ENCODE measurements around the gene NMRAL1.

NMRAL1 gene

GRCh38 chr16:4474192-4474961 is at the start of gene NMRAL1:
NMRAL1 (minus strand) TSS chr16:4474625; CDS start chr16:4474132, 493 bp downstream.
- TF ChIP-seq, protein P1, sequence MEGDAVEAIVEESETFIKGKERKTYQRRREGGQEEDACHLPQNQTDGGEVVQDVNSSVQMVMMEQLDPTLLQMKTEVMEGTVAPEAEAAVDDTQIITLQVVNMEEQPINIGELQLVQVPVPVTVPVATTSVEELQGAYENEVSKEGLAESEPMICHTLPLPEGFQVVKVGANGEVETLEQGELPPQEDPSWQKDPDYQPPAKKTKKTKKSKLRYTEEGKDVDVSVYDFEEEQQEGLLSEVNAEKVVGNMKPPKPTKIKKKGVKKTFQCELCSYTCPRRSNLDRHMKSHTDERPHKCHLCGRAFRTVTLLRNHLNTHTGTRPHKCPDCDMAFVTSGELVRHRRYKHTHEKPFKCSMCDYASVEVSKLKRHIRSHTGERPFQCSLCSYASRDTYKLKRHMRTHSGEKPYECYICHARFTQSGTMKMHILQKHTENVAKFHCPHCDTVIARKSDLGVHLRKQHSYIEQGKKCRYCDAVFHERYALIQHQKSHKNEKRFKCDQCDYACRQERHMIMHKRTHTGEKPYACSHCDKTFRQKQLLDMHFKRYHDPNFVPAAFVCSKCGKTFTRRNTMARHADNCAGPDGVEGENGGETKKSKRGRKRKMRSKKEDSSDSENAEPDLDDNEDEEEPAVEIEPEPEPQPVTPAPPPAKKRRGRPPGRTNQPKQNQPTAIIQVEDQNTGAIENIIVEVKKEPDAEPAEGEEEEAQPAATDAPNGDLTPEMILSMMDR (IDR thresholded peaks at IDR 0.05; ENCODE audit: low read depth, low read length) = no peak
- peak; percentile 59 for DNase-seq (ENCODE audit: extremely low read depth, low read depth)

- TF ChIP-seq, protein P1 (IDR thresholded peaks at IDR 0.05; ENCODE audit: low read depth, low read length) = no peak
- DNase-seq (ENCODE audit: extremely low read depth, low read depth) = no peak
These were observed 49.3 kb upstream of the NMRAL1 start for GRCh38 chr16:4523686-4524085.

DNA sequence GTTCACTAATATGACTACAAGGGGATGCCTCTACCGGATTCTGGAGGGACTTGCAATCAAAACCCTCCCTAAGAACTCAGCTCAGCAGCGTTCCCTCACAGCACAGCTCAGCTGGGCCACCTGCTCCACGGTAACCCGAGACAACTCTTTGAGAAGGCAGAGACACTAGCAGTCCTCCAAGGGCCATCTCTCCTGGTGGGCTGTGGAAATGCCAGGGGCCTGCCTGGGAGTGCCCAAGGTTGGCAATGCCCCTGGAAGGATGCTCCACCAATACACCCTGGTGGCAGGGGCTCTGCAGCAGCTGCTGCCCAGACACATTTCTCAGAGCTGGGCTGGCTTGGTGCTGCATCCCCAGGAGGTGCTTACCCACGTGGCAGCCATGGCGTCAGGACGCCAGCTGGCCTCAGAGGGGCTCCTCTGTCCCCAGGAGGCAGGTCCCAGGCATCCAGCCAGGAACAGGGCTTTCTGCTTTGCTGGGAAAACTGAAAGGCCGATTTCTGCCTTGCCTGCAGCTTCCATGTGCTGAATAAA is 47.7 kb upstream of the NMRAL1 start:
- TF ChIP-seq, protein P1 (IDR thresholded peaks at IDR 0.05; ENCODE audit: low read depth, low read length) = no peak
- DNase-seq (ENCODE audit: extremely low read depth, low read depth) = no peak

DNA sequence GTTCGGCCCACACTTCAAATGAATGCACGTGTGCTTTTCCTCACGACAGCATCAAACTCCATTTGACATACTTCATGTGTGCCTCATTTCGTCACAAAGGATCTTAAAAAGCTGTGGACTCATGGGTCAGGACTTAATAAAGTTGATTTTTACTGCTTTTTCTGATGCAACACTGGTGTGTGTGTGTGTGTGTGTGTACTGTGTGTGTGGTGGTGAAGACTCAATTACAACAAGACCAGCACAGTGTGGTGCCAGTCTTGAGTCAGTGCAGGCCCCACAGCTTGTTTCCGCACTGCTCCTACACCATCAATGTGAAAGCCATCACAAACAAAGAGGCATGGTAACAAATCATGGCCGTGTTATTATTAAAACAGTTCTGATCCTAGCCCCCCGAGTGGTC is 46.5 kb upstream of the NMRAL1 start:
- TF ChIP-seq, protein P1 (IDR thresholded peaks at IDR 0.05; ENCODE audit: low read depth, low read length) = no peak
- no peak for DNase-seq (ENCODE audit: extremely low read depth, low read depth)

DNA sequence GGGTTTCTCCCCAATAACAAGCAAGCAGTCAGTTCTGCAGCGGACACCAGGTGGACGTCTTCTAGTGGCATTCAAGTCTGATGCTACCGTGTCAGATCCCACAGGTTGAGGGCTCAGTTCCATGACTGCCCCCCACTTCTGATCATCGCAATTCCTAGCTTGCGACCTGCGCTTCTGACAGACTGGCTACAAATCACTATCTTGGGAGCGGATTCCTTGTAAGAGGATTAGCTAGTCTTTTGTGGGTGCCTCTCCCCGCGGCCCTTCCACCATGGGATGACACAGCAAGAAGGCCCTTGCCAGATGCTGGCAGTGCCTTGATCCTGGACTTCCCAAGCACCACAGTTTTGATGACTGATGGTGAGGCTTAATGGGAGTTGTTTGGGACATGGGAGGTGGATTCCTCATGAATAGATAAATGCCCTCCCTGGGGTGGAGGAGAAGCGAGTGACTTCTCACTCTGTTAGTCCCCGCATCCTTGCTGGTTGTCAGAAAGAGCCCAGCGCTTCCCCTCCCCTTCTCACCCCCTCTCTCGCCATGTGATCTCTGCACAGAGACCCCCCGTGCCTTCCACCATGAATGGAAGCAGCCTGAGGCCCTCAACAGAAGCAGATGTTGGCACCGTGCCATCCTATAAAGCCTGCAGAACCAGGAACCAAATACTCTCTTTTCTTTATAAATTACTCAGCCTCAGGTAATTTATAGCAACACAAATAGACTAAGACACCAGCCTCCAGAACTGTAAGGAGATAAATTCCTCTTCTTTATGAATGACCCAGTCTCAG is 45.0 kb upstream of the NMRAL1 start:
- DNase-seq (ENCODE audit: extremely low read depth, low read depth) = no peak

DNA sequence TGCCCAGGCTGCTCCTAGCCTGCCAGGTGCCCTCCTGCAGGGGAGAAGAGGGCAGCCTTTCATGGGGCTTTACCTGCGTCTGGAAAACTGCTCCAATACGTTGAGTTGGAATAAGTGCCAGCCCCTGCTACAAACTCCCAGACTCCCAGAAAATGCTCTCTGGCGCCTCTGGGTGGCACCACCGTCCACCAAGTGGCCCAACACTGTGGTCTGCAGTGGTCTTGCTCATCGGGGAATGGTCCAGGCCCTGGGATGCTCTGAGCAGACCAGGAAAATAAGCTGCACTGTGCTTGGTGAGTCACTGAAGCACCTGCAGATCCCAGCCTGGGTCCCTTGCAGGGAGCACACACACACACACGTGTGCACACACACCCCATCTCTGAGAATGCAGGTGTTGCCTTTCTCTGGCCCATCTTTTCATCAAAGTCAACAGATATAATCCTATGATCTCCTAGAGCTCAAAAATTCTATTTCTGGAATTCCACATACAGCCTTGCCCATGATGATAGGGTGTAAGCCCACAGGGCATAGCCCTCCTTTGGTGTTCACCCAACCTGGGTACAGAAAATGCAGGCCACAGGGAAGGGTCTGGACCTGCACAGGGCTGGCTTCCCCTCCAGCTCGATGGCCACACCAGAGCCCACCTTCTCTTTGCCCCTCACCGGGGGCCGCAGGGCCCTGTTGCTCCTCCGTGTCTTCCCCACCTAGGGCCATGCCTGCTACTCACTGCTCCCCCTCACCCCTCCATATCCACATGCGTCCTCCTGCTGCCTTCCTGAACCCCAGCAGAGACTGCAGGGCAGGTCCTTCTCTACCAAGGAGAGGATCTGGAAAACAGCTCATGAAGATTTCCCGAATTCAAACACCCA is 43.6 kb upstream of the NMRAL1 start:
- DNase-seq (ENCODE audit: extremely low read depth, low read depth) = no peak
- TF ChIP-seq, protein P1 (IDR thresholded peaks at IDR 0.05; ENCODE audit: low read depth, low read length) = peak; percentile 44

More for the DNA sequence above, 45.0 kb upstream of the NMRAL1 start:
- TF ChIP-seq, protein P1 (IDR thresholded peaks at IDR 0.05; ENCODE audit: low read depth, low read length) = no peak
